ENCODE measurements around the gene WDR47.
A peak's percentile ranks its signal among the peaks of the same experiment; 100 is the strongest.

WDR47 gene

DNA sequence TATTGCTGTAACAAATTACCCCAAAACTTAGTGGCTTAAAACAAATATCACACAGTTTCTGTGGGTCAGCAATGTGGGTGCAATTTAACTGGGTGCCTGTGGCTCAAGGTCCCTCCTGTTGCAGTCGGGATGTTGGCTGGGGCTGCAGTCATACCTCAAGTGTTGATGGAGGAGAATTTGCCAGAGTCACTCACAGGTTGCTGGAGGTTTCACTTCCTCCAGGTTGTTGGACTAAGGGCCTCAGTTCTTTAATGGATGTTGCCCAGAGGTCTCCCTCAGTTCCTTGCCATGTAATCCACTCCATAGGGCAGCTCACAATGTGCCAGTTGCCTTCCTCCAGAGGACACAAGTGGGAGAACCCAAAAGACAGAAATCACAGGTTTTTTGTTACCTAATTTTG lies 36.4 kb upstream of the WDR47 start:
- Histone ChIP-seq H3K27ac (no peak overlapping the region), H3K27me3 (ENCODE audit: insufficient read depth, low read depth, severe bottlenecking) (no peaks in the 10 kb centered on the region), H3K9me3 (ENCODE audit: severe bottlenecking) (no peaks in the 10 kb centered on the region), H3K36me3 (peaks cover 4% of the 10 kb centered on the region; the same call in 1 of the 2 replicates), H3K4me3 (ENCODE audit: low read depth, low read length) (no peak overlapping the region)
- DNase-seq, result no peak
- TF ChIP-seq, protein P1, sequence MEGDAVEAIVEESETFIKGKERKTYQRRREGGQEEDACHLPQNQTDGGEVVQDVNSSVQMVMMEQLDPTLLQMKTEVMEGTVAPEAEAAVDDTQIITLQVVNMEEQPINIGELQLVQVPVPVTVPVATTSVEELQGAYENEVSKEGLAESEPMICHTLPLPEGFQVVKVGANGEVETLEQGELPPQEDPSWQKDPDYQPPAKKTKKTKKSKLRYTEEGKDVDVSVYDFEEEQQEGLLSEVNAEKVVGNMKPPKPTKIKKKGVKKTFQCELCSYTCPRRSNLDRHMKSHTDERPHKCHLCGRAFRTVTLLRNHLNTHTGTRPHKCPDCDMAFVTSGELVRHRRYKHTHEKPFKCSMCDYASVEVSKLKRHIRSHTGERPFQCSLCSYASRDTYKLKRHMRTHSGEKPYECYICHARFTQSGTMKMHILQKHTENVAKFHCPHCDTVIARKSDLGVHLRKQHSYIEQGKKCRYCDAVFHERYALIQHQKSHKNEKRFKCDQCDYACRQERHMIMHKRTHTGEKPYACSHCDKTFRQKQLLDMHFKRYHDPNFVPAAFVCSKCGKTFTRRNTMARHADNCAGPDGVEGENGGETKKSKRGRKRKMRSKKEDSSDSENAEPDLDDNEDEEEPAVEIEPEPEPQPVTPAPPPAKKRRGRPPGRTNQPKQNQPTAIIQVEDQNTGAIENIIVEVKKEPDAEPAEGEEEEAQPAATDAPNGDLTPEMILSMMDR (IDR thresholded peaks at IDR 0.05; ENCODE audit: low read depth, low read length), result no peak

DNA sequence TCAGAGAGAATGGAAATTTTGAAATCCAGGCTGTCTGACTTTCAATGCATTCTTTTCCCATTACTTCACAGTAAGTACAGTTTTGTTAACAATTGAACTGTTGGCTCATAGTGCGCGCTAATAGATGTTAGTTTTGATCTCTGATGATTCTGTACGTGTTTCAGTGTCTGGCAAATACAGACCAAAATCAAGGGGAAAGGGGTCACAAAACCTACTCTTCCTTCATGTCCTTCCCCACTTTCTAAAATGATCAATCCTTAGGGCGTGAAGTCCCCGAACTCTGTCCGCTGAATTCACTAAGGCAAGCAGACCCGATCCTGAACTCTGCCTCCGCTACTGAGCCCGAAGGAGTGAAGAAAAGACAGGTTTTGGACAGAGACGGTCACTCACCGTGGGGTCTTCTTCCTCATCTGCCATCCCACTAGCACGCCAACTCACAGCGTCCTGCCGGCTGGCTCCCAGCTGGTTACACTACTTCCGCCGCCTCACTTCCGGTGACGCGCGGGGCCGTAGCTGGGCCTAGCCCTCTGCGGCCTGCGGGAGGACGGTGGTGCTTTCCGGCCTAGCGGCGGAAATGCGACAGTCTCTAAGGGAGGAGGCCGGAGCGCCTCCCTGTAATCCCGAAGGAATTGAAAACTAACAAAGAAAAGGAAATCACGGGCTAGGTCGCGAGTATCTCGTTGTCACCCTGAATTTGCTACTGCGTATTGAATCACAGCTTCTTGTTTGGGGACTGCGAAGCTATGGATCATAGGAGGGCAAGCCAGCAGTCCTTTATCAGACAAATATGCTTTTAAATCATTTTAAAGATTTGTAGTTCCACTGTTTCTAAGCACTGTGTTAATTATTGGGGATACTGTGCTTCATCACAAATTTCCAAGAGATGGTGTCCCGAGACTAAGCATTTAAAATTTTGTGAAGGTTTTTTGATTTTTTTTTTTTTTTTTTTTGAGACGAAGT lies 33.9 kb upstream of the WDR47 start, which contains the start of gene TAF13:
TSS of gene TAF13 (minus strand) at position 473 of the 960 bp plus-strand sequence. CDS start at position 417, 56 bp downstream.
- TF ChIP-seq, protein P1 (IDR thresholded peaks at IDR 0.05; ENCODE audit: low read depth, low read length), result no peak
- H3K9me3 ChIP-seq (ENCODE audit: severe bottlenecking), result no peaks in the 10 kb centered on the region
- peaks cover 11% of the 10 kb centered on the region for H3K36me3 ChIP-seq
- H3K27ac ChIP-seq, result peak within 1 kb of the TSS; percentile 97
- H3K4me3 ChIP-seq (ENCODE audit: low read depth, low read length), result peak within 1 kb of the TSS; percentile 57
- peak; percentile 95 for DNase-seq
- no peaks in the 10 kb centered on the region for H3K27me3 ChIP-seq (ENCODE audit: insufficient read depth, low read depth, severe bottlenecking)

DNA sequence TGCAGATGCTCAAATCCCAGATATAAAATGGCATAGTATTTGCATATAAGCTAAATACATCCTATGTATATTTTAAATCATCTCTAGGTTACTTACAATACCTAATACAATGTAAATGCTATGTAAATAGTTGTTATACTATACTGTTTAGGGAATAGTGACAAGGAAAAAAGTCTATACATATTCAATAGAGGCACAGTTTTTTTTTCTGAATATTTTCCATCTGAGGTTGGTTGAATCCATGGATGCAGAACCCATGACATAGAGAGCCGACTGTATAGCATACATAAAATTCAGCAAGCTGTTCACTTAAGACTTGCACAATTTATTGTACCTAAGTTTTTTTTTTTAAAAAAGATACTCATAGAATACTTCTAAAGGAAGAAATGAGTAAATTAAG lies 27.4 kb upstream of the WDR47 start:
- Histone ChIP-seq H3K27me3 (ENCODE audit: insufficient read depth, low read depth, severe bottlenecking) (no peaks in the 10 kb centered on the region), H3K27ac (no peak overlapping the region), H3K36me3 (peaks cover 40% of the 10 kb centered on the region), H3K9me3 (ENCODE audit: severe bottlenecking) (no peaks in the 10 kb centered on the region), H3K4me3 (ENCODE audit: low read depth, low read length) (no peak overlapping the region)
- TF ChIP-seq, protein P1 (IDR thresholded peaks at IDR 0.05; ENCODE audit: low read depth, low read length), result no peak
- DNase-seq, result no peak

DNA sequence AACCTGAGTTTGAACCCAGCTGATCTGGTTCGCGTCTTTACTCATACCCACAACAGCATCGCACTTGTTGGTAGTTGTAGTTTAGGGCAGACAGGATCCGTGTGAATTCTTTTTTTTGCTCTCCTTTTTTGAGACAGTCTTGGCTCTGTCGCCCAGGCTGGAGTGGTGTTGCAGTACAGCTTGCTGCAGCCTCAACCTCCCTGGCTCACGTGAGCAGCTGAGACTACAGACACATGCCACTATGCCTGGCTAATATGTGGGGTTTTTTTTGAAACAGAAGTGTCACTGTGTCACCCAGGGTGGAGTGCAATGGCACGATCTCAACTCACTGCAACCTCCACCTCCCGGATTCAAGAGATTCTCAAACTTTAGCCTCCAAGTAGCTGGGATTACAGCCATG lies 26.0 kb upstream of the WDR47 start:
- TF ChIP-seq, protein P1 (IDR thresholded peaks at IDR 0.05; ENCODE audit: low read depth, low read length), result no peak
- no peak for DNase-seq
- Histone ChIP-seq H3K4me3 (ENCODE audit: low read depth, low read length) (no peak overlapping the region), H3K36me3 (peaks cover 36% of the 10 kb centered on the region), H3K27ac (no peak overlapping the region), H3K27me3 (ENCODE audit: insufficient read depth, low read depth, severe bottlenecking) (no peaks in the 10 kb centered on the region), H3K9me3 (ENCODE audit: severe bottlenecking) (no peaks in the 10 kb centered on the region)

DNA sequence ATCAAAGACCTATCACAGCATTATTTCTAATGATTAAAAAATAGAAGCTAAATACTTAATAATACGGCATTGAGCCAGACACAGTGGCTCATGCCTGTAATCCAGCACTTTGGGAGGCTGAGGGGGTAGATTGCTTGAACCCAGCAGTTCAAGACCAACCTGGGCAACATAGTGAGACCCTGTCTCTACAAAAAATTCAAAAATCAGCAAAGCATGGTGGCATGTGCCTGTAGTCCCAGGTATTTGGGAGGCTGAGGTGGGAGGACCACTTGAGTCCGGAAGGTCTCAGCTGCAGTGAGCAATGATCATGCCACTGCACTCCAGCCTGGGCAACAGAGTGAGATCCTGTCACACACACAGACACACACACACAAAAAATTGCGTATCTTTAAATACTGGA lies 23.2 kb upstream of the WDR47 start:
- TF ChIP-seq, protein P1 (IDR thresholded peaks at IDR 0.05; ENCODE audit: low read depth, low read length), result no peak
- Histone ChIP-seq H3K4me3 (ENCODE audit: low read depth, low read length) (no peak overlapping the region), H3K9me3 (ENCODE audit: severe bottlenecking) (no peaks in the 10 kb centered on the region), H3K27me3 (ENCODE audit: insufficient read depth, low read depth, severe bottlenecking) (no peaks in the 10 kb centered on the region), H3K36me3 (peaks cover 36% of the 10 kb centered on the region), H3K27ac (no peak overlapping the region)
- no peak for DNase-seq

Measured in WERI-Rb-1 (cell line).